Stimulated activated CD4-positive, alpha-beta T cell treated with anti-CD3 and anti-CD28 coated beads, Interleukin-1b, Interleukin-23, amount 100 ng/mL, for 1 hour (primary cell): ENCODE data around the gene BICC1.

ENCODE experiments used
- DNase-seq, 2 donors: peaks; one replicate each; pipeline ENCODE4 v3.0.0-alpha.2; 2020; ENCODE audit warnings: low read depth in 2 of 2

Gene BICC1

GRCh38 chr10:58823983-58824382 is 311.3 kb downstream of the BICC1 start:
- no peak for DNase-seq

GRCh38 chr10:58824396-58824795 is 311.7 kb downstream of the BICC1 start:
- DNase-seq: no peak

GRCh38 chr10:58826694-58827093 is 314.0 kb downstream of the BICC1 start:
- DNase-seq: no peak

GRCh38 chr10:58827381-58827780 is 314.7 kb downstream of the BICC1 start:
- DNase-seq: no peak

- DNase-seq: no peak
Observed at GRCh38 chr10:58829839-58830238, 317.2 kb downstream of the BICC1 start.

GRCh38 chr10:58830697-58831096 is 318.0 kb downstream of the BICC1 start:
- DNase-seq: no peak

GRCh38 chr10:58833771-58834561 is 321.3 kb downstream of the BICC1 start:
- no peak for DNase-seq

GRCh38 chr10:58836176-58836700 is 323.6 kb downstream of the BICC1 start:
- DNase-seq: no peak

GRCh38 chr10:58836991-58837575 is 324.4 kb downstream of the BICC1 start:
- no peak for DNase-seq

- no peak for DNase-seq
Observed at GRCh38 chr10:58837826-58838225, 325.2 kb downstream of the BICC1 start.

- DNase-seq: no peak
Observed at GRCh38 chr10:58838561-58839208, 326.0 kb downstream of the BICC1 start.

GRCh38 chr10:58839771-58840170 is 327.1 kb downstream of the BICC1 start:
- no peak for DNase-seq

GRCh38 chr10:58840840-58841435 is 328.3 kb downstream of the BICC1 start:
- DNase-seq: no peak

GRCh38 chr10:58842860-58843376 is 330.2 kb downstream of the BICC1 start:
- DNase-seq: no peak

GRCh38 chr10:58843760-58844159 is 331.1 kb downstream of the BICC1 start:
- DNase-seq: no peak

- DNase-seq: no peak
Observed at GRCh38 chr10:58844680-58845079, 332.0 kb downstream of the BICC1 start.

GRCh38 chr10:58846856-58847255 is 334.2 kb downstream of the BICC1 start:
- no peak for DNase-seq

GRCh38 chr10:58851606-58852005 is 338.9 kb downstream of the BICC1 start:
- DNase-seq: no peak

GRCh38 chr10:58853668-58854067 is 341.0 kb downstream of the BICC1 start:
- DNase-seq: no peak

GRCh38 chr10:58854811-58855210 is 342.1 kb downstream of the BICC1 start:
- DNase-seq: no peak

GRCh38 chr10:58856508-58857240 is 344.0 kb downstream of the BICC1 start:
- DNase-seq: no peak
